Measurements from ENCODE around the gene TSPAN12. TPM values are rescaled to one million over a fixed set of nuclear protein-coding genes. Genes with fewer than 3 reads are reported as not detected.

TSPAN12 gene
- total and polyA plus RNA-seq, 2 donors (not counting 1 experiment from before 2014, with no cell fraction given) = not detected

GRCh38 chr7:120817851-120818250 lies 40.1 kb downstream of the TSPAN12 start:
- no peak overlapping the region for H3K4me3 Mint-ChIP-seq
- Histone ChIP-seq H3K79me2 (ENCODE audit: control insufficient read depth, insufficient read depth, low read length) (no peaks in the 10 kb centered on the region), H3K4me2 (replicated peaks; ENCODE audit: low read depth, low read length, poor library complexity, severe bottlenecking) (no peak overlapping the region), H3K4me3 (ENCODE audit: control extremely low read depth in 1 of 5, extremely low read depth in 1 of 5, insufficient read depth in 1 of 5, low read depth in 2 of 5, low read length in 4 of 5) (no peak overlapping the region), H3K27ac (ENCODE audit: low read length in 2 of 2) (no peak overlapping the region), H3K9ac (ENCODE audit: low read length) (no peak overlapping the region), H3K4me1 (ENCODE audit: control insufficient read depth in 2 of 2, insufficient read depth in 2 of 2, low read length in 2 of 2) (no peaks in the 10 kb centered on the region), H2AFZ (ENCODE audit: insufficient read depth, low read depth, low read length, poor library complexity, severe bottlenecking) (no peak overlapping the region), H3K27me3 (replicated peaks in 1 of 4; ENCODE audit: control extremely low read depth in 1 of 4, control insufficient read depth in 3 of 4, insufficient read depth in 4 of 4, low read length in 3 of 4) (peaks cover 0 to 6% (median under 1%) of the 10 kb centered on the region in 4 experiments), H3K36me3 (replicated peaks in 1 of 2; ENCODE audit: control extremely low read depth in 1 of 2, control insufficient read depth in 1 of 2, extremely low read depth in 1 of 2, insufficient read depth in 2 of 2, low read length in 1 of 2) (no peaks in the 10 kb centered on the region), H4K20me1 (ENCODE audit: control insufficient read depth, insufficient read depth, low read length, poor library complexity, severe bottlenecking) (no peaks in the 10 kb centered on the region), H3K9me3 (ENCODE audit: control extremely low read depth in 1 of 3, control insufficient read depth in 2 of 3, insufficient read depth in 1 of 3, low read length in 2 of 3) (no peaks in the 10 kb centered on the region)
- 100% methylated on average over 1 of the region's 2 CpGs for WGBS (ENCODE audit: insufficient coverage)
- ATAC-seq (ENCODE audit: low read depth) (no peak), DNase-seq (no peak)
- peaks cover 32% of the 10 kb centered on the region for H3K27me3 Mint-ChIP-seq
- no peaks in the 10 kb centered on the region for H3K9me3 Mint-ChIP-seq (ENCODE audit: insufficient read depth)
- H3K4me1 Mint-ChIP-seq = no peaks in the 10 kb centered on the region
- TF ChIP-seq CTCF (IDR thresholded peaks at IDR 0.05) (no peak), EZH2 (IDR thresholded peaks at IDR 0.05; ENCODE audit: borderline replicate concordance, insufficient read depth, low read depth, low read length, poor library complexity, severe bottlenecking) (no peak)
- ChIA-PET POLR2A (no interaction called here), CTCF (interaction anchor here (1.0 to 2.3 kb wide), 2 partner anchors 12 to 22 kb away, joined by 3 to 8 read pairs; no protein-coding TSS in a partner anchor)
- intact Hi-C loops (cut with micrococcal nuclease) = no loop called here
- H3K27ac Mint-ChIP-seq = no peak overlapping the region

GRCh38 chr7:120814253-120814939 lies 43.5 kb downstream of the TSPAN12 start:
- Histone ChIP-seq H3K27me3 (replicated peaks in 1 of 4; ENCODE audit: control extremely low read depth in 1 of 4, control insufficient read depth in 3 of 4, insufficient read depth in 4 of 4, low read length in 3 of 4) (peaks cover 0 to 3% (median 0%) of the 10 kb centered on the region in 4 experiments), H3K9ac (ENCODE audit: low read length) (no peak overlapping the region), H3K4me2 (replicated peaks; ENCODE audit: low read depth, low read length, poor library complexity, severe bottlenecking) (no peak overlapping the region), H3K36me3 (replicated peaks in 1 of 2; ENCODE audit: control extremely low read depth in 1 of 2, control insufficient read depth in 1 of 2, extremely low read depth in 1 of 2, insufficient read depth in 2 of 2, low read length in 1 of 2) (no peaks in the 10 kb centered on the region), H3K27ac (ENCODE audit: low read length in 2 of 2) (no peak overlapping the region), H4K20me1 (ENCODE audit: control insufficient read depth, insufficient read depth, low read length, poor library complexity, severe bottlenecking) (no peaks in the 10 kb centered on the region), H3K79me2 (ENCODE audit: control insufficient read depth, insufficient read depth, low read length) (no peaks in the 10 kb centered on the region), H3K4me1 (ENCODE audit: control insufficient read depth in 2 of 2, insufficient read depth in 2 of 2, low read length in 2 of 2) (no peaks in the 10 kb centered on the region), H2AFZ (ENCODE audit: insufficient read depth, low read depth, low read length, poor library complexity, severe bottlenecking) (no peak overlapping the region), H3K4me3 (ENCODE audit: control extremely low read depth in 1 of 5, extremely low read depth in 1 of 5, insufficient read depth in 1 of 5, low read depth in 2 of 5, low read length in 4 of 5) (no peak overlapping the region), H3K9me3 (ENCODE audit: control extremely low read depth in 1 of 3, control insufficient read depth in 2 of 3, insufficient read depth in 1 of 3, low read length in 2 of 3) (no peaks in the 10 kb centered on the region)
- Mint-ChIP-seq H3K4me1 (no peaks in the 10 kb centered on the region), H3K27ac (no peak overlapping the region), H3K9me3 (ENCODE audit: insufficient read depth) (no peaks in the 10 kb centered on the region), H3K4me3 (no peak overlapping the region), H3K27me3 (peaks cover 25% of the 10 kb centered on the region)
- intact Hi-C loops (cut with micrococcal nuclease) = no loop called here
- ATAC-seq (ENCODE audit: low read depth) (no peak), DNase-seq (no peak)
- TF ChIP-seq EZH2 (IDR thresholded peaks at IDR 0.05; ENCODE audit: borderline replicate concordance, insufficient read depth, low read depth, low read length, poor library complexity, severe bottlenecking) (no peak), CTCF (IDR thresholded peaks at IDR 0.05) (no peak)
- CTCF ChIA-PET = no interaction called here
- POLR2A ChIA-PET = no interaction called here
- WGBS (ENCODE audit: insufficient coverage) = 60% methylated on average over 1 of the region's 6 CpGs
